Fibroblast of the aortic adventitia (primary cell): Measurements from ENCODE around the gene FHL3. TPM values are rescaled to one million over a fixed set of nuclear protein-coding genes. Genes with fewer than 3 reads are reported as not detected.

Experiments used
- DNase-seq: peaks from one replicate; pipeline ENCODE4 v3.0.0-alpha.2; 2010; ENCODE audit warnings: low read depth
- H3K4me3 ChIP-seq: 2 replicates; pipeline ENCODE4 v1.5.1; 2011; ENCODE audit warnings: low read depth, mild to moderate bottlenecking, control low read depth, low read length, moderate library complexity
- total RNA-seq: library from RNA; depleted of rRNA; stranded (reverse); fragments of >200 nt; gene quantifications from 2 replicates; pipeline ENCODE4 v1.2.3, GENCODE V29; 2012; ENCODE audit warnings: low replicate concordance
- TF ChIP-seq, protein P1 (sequence below): IDR thresholded peaks from 2 replicates; pipeline ENCODE4 v1.5.1; 2011; ENCODE audit warnings: mild to moderate bottlenecking, low read length, control low read depth, inconsistent platforms; ENCODE audit not compliant: insufficient read depth

The FHL3 gene
- total RNA-seq, 1 donor, result 15.6 TPM

DNA sequence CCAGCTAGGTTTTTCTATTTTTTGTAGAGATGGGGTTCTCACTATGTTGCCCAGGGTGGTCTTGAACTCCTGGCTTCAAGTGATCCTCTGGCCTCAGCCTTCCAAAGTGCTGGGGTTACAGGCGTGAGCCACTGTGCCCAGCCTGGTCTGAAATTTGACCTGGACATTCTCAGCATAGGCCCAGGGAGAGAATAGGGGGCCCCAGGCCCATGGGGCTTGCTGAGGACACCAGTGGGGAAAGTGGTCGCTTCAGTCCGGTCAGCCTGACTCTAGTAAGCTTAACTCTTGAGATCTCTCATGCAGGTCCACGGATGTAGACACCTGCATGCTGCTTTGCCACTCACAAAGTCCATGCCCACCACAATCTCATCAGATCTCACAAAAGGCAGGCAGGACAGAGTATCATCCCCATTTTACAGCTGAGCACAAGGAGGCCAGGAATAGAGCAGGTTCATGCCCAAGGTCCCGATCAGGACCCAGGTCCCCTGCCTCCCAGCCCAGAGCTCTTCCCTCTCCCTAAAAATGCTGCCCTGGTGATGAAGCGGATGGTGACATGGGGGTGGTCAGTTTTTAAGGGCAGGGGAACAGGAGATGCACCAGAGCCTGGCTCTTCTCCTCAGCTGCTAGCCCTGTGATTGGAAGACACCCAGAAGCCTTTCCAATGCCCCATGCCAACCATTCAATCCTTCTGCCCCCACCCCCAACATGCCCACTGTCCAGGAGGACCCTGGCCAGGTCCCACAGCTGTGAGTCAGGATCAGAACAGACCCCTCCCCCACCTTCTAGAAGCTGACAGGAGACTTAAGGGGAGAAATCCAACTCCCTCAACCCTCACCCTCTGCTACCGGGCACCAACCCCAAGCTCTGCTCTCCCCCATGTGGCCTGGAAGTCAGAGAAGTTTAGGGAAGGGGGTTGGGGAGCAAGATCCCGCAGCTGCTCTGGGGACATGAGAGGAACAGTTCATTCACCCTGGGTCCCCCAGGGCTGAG is 1.8 kb downstream of the FHL3 start:
- DNase-seq, result peak; percentile 33
- TF ChIP-seq, protein P1, sequence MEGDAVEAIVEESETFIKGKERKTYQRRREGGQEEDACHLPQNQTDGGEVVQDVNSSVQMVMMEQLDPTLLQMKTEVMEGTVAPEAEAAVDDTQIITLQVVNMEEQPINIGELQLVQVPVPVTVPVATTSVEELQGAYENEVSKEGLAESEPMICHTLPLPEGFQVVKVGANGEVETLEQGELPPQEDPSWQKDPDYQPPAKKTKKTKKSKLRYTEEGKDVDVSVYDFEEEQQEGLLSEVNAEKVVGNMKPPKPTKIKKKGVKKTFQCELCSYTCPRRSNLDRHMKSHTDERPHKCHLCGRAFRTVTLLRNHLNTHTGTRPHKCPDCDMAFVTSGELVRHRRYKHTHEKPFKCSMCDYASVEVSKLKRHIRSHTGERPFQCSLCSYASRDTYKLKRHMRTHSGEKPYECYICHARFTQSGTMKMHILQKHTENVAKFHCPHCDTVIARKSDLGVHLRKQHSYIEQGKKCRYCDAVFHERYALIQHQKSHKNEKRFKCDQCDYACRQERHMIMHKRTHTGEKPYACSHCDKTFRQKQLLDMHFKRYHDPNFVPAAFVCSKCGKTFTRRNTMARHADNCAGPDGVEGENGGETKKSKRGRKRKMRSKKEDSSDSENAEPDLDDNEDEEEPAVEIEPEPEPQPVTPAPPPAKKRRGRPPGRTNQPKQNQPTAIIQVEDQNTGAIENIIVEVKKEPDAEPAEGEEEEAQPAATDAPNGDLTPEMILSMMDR, result no peak
- peak overlapping the region; percentile 88 for H3K4me3 ChIP-seq

DNA sequence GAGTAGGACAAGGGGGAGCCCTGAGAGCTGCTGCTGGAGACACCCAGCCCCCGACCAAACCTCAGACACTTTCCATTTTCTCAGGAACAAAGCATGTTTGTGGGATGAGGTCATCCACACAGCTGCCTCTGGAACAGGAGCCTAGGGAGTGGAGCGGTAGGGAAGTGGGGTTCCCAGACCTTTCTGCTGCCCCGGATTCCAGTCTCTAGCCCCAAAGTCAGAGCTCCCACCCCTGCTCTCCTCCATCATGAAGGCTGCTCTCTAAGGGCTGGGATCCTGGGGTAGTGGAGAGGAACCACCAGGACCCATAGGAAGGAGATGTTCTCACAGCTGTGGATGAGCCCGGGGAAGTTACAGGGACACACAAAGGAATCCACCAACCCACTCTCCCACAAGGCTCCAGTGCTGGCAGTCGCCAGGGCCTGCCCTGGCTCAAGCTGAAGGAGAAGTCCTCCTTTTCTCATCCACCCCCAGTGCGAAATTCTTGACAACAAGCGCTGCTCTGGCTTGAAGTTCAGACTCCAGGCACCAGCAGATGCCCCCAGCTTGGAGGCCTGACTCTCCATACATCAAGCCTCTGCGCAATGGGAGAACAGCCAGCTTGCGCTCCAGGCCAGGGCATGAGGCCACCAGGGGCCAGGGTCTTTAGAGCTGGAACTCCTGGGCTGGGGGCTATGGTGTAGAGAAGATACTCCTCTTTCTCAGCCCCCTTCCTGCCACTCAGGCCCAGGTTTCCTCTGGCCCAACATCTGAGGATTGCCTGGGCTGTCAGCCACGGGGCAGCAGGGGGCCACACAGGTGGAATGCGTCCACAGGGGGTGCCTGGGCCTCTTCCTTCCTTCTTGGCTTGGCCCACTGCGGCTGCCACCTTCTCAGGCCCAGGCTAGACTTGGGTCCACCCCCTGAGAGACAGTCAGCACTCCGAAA is 4.5 kb downstream of the FHL3 start:
- TF ChIP-seq, protein P1, result peak; percentile 0
- peak; percentile 81 for DNase-seq
- peak overlapping the region; percentile 33 for H3K4me3 ChIP-seq

DNA sequence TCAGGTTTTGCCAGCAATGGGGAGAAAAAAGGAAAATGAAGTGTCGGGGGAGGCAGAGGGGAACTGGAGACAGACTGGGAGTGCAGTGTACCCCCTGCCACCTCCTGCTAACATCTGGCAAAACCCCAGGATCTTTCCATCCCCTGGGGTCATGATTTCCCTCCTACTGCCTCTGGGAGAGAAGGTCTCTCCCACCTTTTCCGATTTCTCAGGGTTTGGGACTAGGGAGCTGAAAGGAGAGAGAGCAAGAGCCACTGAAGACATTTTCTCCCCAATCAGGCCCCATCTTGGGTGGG is 5.1 kb downstream of the FHL3 start:
- H3K4me3 ChIP-seq, result peak overlapping the region; percentile 28
- no peak for DNase-seq
- TF ChIP-seq, protein P1, result no peak

DNA sequence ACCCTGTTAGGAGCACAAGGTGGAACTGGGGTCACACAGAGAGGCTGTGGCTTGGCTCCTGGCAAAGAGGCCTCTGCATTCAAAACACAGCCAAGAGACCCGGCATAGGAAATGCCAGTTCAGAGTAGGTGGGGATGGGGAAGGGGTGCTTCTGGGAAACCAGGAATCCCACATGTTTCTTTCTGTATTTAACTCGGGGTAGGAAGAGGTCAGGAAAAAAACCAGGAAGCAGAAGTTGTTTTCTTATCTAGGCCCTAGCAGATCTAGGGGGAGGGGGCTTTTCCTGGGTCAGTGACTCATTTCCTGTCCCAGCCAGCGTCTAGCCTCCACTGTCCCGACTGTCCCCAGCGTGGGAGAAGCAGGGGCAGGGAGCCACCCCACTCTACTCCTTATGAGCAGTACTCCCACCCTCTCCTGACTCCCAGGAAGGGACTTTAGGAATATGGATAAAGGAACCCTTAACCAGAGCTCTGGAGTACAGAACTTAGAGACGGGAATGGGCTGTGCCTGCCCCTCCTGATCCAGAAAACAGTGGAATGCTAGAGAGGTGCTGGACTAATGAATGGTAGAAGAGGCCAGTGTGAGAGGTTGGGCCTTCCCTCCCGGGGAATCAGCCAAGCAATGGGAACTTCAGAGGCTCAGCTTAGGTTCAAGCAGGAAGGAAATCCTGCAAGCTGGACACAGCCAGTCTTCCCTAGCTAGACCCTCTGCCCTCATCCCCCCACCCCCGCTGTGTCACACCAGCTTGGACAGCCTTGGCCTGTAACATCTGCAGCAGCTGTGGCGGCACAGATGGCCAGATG is 5.7 kb downstream of the FHL3 start:
- H3K4me3 ChIP-seq, result peak overlapping the region; percentile 28
- TF ChIP-seq, protein P1, result no peak
- DNase-seq, result peak; percentile 76

DNA sequence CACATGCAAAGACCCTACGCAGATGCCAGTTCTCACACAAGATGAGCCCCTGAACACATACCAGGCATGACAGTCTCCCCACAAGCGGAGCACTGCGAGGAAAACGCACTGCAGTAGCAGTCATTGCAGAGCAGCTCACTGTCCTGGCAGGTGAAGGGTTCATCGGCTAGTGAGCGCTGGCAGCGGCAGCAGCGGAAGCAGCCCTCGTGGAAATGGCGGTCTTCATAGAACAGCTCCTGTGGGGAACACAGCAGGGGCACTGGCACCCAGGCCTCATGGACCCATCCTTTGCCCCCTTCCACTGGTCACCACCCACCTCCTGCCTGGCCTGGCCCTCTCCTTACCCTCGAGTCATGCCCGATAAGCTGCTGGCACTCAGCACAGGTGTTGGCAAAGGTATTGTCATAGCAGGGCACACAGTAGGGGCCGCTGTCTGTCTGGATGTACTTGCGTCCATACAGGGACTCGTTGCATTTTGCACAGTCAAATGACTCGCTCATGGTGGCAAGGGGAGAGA is 6.3 kb downstream of the FHL3 start:
- TF ChIP-seq, protein P1, result no peak
- H3K4me3 ChIP-seq, result peak overlapping the region; percentile 22
- DNase-seq, result no peak
